ENCODE results near the gene SFI1.

- TF ChIP-seq REST (IDR thresholded peaks at IDR 0.05; ENCODE audit: low read depth) (no peak), POLR2A (IDR thresholded peaks at IDR 0.05; ENCODE audit: borderline replicate concordance, extremely low read depth, insufficient read depth, insufficient read length) (no peak), ZNF274 (IDR thresholded peaks at IDR 0.05; ENCODE audit: low read depth, low read length) (no peak), EGR1 (IDR thresholded peaks at IDR 0.05; ENCODE audit: low read depth) (no peak), EZH2 (IDR thresholded peaks at IDR 0.05) (no peak), RAD21 (IDR thresholded peaks at IDR 0.05; ENCODE audit: low read depth) (no peak), ZFX (IDR thresholded peaks at IDR 0.05) (no peak), SP1 (IDR thresholded peaks at IDR 0.05; ENCODE audit: low read depth) (no peak), YY1 (IDR thresholded peaks at IDR 0.05; ENCODE audit: extremely low read depth, insufficient replicate concordance, low read depth, low read length) (no peak), POLR2AphosphoS5 (IDR thresholded peaks at IDR 0.05; ENCODE audit: low read depth, low read length) (no peak), TCF7L2 (IDR thresholded peaks at IDR 0.05; ENCODE audit: borderline replicate concordance, extremely low read depth, insufficient read depth, insufficient read length) (no peak), CBX3 (IDR thresholded peaks at IDR 0.05; ENCODE audit: low read depth) (no peak)
- TF ChIP-seq, protein P1, sequence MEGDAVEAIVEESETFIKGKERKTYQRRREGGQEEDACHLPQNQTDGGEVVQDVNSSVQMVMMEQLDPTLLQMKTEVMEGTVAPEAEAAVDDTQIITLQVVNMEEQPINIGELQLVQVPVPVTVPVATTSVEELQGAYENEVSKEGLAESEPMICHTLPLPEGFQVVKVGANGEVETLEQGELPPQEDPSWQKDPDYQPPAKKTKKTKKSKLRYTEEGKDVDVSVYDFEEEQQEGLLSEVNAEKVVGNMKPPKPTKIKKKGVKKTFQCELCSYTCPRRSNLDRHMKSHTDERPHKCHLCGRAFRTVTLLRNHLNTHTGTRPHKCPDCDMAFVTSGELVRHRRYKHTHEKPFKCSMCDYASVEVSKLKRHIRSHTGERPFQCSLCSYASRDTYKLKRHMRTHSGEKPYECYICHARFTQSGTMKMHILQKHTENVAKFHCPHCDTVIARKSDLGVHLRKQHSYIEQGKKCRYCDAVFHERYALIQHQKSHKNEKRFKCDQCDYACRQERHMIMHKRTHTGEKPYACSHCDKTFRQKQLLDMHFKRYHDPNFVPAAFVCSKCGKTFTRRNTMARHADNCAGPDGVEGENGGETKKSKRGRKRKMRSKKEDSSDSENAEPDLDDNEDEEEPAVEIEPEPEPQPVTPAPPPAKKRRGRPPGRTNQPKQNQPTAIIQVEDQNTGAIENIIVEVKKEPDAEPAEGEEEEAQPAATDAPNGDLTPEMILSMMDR (IDR thresholded peaks at IDR 0.05 in 2 of 3, conservative IDR thresholded peaks at IDR 0.05 in 1 of 3; ENCODE audit: borderline replicate concordance in 1 of 3, insufficient read depth in 1 of 3, low read depth in 2 of 3, low read length in 2 of 3) = no peak
- TF ChIP-seq, protein P2, sequence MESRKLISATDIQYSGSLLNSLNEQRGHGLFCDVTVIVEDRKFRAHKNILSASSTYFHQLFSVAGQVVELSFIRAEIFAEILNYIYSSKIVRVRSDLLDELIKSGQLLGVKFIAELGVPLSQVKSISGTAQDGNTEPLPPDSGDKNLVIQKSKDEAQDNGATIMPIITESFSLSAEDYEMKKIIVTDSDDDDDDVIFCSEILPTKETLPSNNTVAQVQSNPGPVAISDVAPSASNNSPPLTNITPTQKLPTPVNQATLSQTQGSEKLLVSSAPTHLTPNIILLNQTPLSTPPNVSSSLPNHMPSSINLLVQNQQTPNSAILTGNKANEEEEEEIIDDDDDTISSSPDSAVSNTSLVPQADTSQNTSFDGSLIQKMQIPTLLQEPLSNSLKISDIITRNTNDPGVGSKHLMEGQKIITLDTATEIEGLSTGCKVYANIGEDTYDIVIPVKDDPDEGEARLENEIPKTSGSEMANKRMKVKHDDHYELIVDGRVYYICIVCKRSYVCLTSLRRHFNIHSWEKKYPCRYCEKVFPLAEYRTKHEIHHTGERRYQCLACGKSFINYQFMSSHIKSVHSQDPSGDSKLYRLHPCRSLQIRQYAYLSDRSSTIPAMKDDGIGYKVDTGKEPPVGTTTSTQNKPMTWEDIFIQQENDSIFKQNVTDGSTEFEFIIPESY (IDR thresholded peaks at IDR 0.05; ENCODE audit: extremely low read depth, insufficient replicate concordance, low read length) = no peak
Measured at GRCh38 chr22:31579835-31580242, 83.5 kb downstream of the SFI1 start.

All from HCT116 (cell line).